UCSD-AML1 (cell line): ENCODE data around the gene ZCCHC12.

Source experiments
- DNase-seq: peaks from one replicate; lab custom pipeline; 2025; ENCODE audit not compliant: unreplicated experiment; lab: John Stamatoyannopoulos, UW

Gene ZCCHC12

GRCh38 chrX:118867251-118867650, 43.6 kb downstream of the ZCCHC12 start:
- no peak for DNase-seq

GRCh38 chrX:118872102-118872566, 48.5 kb downstream of the ZCCHC12 start:
- no peak for DNase-seq
